Small intestine (tissue), 7 donors: ENCODE measurements around the gene NTPCR. TPM values are rescaled to one million over a fixed set of nuclear protein-coding genes. Genes with fewer than 3 reads are reported as not detected.

Experiments
- DNase-seq, 2 donors: peaks; one replicate each; pipeline versions ENCODE4 v3.0.0 to v3.0.0-alpha.2; 2013
- FAIRE-seq: peaks from 2 replicates; lab custom pipeline; 2012; peaks lifted over from hg19 to GRCh38; lab: Jason Lieb, UNC
- H3K27ac ChIP-seq, 3 donors: one replicate each; pipeline ENCODE4 v1.5.1; 2013; ENCODE audit warnings: low read length in 2 of 3, mild to moderate bottlenecking in 2 of 3, control low read depth in 1 of 3, inconsistent platforms in 1 of 3, low read depth in 1 of 3, moderate library complexity in 1 of 3
- H3K27me3 ChIP-seq, 3 donors: one replicate each; pipeline ENCODE4 v1.6.1; 2013; ENCODE audit warnings: low read length in 3 of 3, inconsistent platforms in 1 of 3; ENCODE audit not compliant: control insufficient read depth in 3 of 3, insufficient read depth in 3 of 3
- H3K36me3 ChIP-seq, 3 donors: one replicate each; pipeline ENCODE4 v1.6.1; 2013; ENCODE audit warnings: low read length in 3 of 3, inconsistent platforms in 1 of 3, low read depth in 1 of 3, mild to moderate bottlenecking in 1 of 3, moderate library complexity in 1 of 3; ENCODE audit not compliant: control insufficient read depth in 3 of 3, insufficient read depth in 2 of 3
- H3K4me1 ChIP-seq, 3 donors: one replicate each; pipeline ENCODE4 v1.6.1; 2013; ENCODE audit warnings: low read length in 2 of 3, inconsistent platforms in 1 of 3, low read depth in 1 of 3, mild to moderate bottlenecking in 1 of 3, moderate library complexity in 1 of 3; ENCODE audit not compliant: control insufficient read depth in 3 of 3, insufficient read depth in 2 of 3
- H3K4me3 ChIP-seq, 3 donors: one replicate each; pipeline ENCODE4 v1.5.1; 2013; ENCODE audit warnings: low read length in 3 of 3, control low read depth in 1 of 3, inconsistent platforms in 1 of 3, low read depth in 1 of 3, mild to moderate bottlenecking in 1 of 3, moderate library complexity in 1 of 3
- H3K9me3 ChIP-seq, 2 donors: one replicate each; pipeline ENCODE4 v1.6.1; 2013; ENCODE audit warnings: low read depth in 1 of 2, low read length in 1 of 2; ENCODE audit not compliant: control insufficient read depth in 2 of 2, insufficient read depth in 1 of 2
- WGBS, 3 donors: extraction: QIAGEN DNeasy Blood & Tissue Kit; methylation state at CpG; one replicate each; pipeline ENCODE4 v1.1.7; 2013; 5-methylcytosine and 5-hydroxymethylcytosine counted together
- polyA plus RNA-seq, 4 donors: library from polyadenylated mRNA; stranded (reverse) in 3 of 4; unstranded in 1 of 4; fragments of 200-250 nt in 3 of 4; fragments of 120-200 nt in 1 of 4; gene quantifications; one replicate each; pipeline versions ENCODE4 v1.2.1 to v1.2.3, GENCODE V29; 2013
- donor health status: healthy with polysubstance abuse.
- donor health status: control.
- donor health status: control.
- donor health status: Bipolar disorder and iron deficiency.
- donor health status: healthy.

Gene NTPCR
- polyA plus RNA-seq, 4 donors: 48.5 to 65.6 (median 58.1) TPM

DNA sequence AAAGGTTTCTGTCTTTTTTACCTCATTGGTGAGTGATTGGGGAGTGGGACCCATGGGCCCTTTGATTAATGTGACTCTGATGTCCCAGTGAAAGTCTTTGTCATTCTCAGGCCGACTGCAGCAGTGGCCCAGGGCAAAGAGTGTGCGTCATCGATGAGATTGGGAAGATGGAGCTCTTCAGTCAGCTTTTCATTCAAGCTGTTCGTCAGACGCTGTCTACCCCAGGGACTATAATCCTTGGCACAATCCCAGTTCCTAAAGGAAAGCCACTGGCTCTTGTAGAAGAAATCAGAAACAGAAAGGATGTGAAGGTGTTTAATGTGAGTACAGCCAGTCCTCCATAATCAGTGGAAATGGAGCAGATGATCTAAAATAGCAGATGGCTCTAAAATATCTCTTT is 19.4 kb downstream of the NTPCR start:
- no peak overlapping the region for H3K4me3 ChIP-seq
- peaks cover 12 to 45% (median 19%) of the 10 kb centered on the region in 3 donors for H3K36me3 ChIP-seq
- 84 to 96% (median 96%) methylated on average over 5 of the region's 5 CpGs for WGBS, 3 donors
- no peak for FAIRE-seq
- no peak for DNase-seq
- no peak overlapping the region for H3K27ac ChIP-seq
- peaks cover 0 to 4% (median 0%) of the 10 kb centered on the region in 3 donors for H3K4me1 ChIP-seq
- H3K9me3 ChIP-seq: peaks cover 0 to 14% of the 10 kb centered on the region in 2 donors
- H3K27me3 ChIP-seq: no peaks in the 10 kb centered on the region

DNA sequence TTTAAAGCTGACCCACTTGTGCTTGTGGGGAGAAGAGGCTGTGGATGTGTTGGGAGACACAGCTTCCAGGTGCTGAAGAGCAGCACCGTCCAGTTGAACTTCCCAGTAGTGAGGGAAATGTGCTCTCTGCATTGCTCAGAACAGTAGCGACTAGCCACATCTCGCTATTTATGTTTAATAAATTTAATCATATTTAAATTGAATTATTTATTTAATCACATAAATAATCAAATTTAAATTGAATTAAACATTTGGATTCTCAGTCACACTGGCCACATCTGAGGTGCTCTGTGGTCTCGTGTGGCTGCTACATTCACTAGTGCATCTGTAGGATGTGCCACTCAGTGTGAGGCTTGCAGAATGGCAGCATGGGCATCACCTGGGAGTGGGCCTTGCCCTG is 20.1 kb downstream of the NTPCR start:
- DNase-seq: no peak
- WGBS, 3 donors: 76 to 89% (median 87%) methylated on average over 4 of the region's 4 CpGs
- peaks cover 0 to 4% (median 0%) of the 10 kb centered on the region in 3 donors for H3K4me1 ChIP-seq
- peaks cover 12 to 41% (median 19%) of the 10 kb centered on the region in 3 donors for H3K36me3 ChIP-seq
- H3K4me3 ChIP-seq: no peak overlapping the region
- no peak for FAIRE-seq
- H3K27ac ChIP-seq: no peak overlapping the region
- no peaks in the 10 kb centered on the region for H3K27me3 ChIP-seq
- peaks cover 0 to 14% of the 10 kb centered on the region in 2 donors for H3K9me3 ChIP-seq

DNA sequence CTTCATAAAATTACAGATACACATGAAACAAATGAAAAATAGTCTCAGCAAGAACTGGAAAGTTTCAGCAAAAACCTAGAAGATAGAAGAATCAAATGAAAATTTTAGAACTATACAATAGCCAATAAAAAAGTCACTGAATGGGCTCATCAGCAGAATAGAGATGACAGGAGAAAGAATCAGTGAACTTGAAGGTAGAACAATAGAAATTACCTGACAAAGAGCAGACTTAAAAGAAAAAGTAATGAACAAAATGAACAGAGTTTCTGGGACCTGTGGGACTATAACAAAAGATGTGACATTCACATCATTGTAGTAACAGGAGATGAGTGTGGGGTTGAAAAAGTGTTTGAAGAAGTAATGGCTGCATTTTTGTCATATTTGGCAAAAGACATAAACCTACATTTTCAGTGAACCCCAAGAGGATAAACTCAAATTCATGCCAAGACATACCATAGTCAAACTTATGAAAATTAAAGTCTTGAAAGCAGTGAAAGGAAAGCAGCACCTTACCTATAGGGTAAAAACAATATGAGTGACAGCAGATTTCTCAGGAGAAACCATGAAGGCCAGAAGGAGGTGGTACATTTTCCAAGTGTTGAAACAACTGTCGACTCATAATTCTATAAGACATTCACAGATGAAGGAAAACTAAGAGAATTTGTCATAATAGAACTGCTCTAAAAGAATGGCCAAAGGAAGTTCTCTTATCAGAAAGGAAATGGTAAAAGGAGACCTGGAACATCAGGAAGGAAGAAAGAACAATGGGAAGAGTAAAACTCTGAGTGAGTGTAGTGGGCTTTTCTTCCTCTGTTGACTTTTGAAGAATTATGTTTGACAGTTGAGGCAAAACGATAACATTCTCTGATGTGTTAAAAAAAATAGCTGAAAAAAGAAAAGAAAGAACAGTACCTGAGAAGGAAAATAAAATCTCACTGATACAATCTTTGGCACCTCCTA is 23.5 kb downstream of the NTPCR start:
- Histone ChIP-seq H3K36me3 (peaks cover 12 to 47% (median 24%) of the 10 kb centered on the region in 3 donors), H3K4me1 (peaks cover 0 to 4% (median 0%) of the 10 kb centered on the region in 3 donors), H3K27me3 (no peaks in the 10 kb centered on the region), H3K9me3 (peaks cover 0 to 14% of the 10 kb centered on the region in 2 donors), H3K4me3 (no peak overlapping the region), H3K27ac (no peak overlapping the region)
- FAIRE-seq (no peak), DNase-seq (no peak)
- WGBS, 3 donors: 83 to 96% (median 91%) methylated on average over 2 of the region's 2 CpGs

DNA sequence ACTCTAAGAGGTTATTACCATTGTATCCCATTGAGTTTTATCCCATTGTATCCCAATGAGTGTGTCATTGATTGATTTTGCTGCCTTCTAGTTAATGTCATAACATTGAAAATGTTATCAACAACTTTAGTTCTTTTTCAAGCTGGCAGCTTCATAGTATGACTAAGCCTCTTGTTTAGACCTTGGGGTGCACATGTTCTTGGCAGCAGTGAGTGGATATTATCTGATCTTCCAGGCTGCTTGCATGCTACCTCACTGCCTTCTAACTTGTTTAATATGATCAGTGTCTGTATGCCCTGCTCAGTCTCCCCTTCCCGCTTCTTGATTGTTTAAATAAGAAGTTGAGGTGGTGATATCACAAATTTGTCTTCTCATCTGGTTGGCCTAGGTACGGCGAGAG is 24.6 kb downstream of the NTPCR start:
- peaks cover 0 to 4% (median 0%) of the 10 kb centered on the region in 3 donors for H3K4me1 ChIP-seq
- no peaks in the 10 kb centered on the region for H3K27me3 ChIP-seq
- no peak overlapping the region for H3K4me3 ChIP-seq
- peak overlapping the region in 1 of 3 donors; percentile 55 for H3K27ac ChIP-seq
- peaks cover 0 to 14% of the 10 kb centered on the region in 2 donors for H3K9me3 ChIP-seq
- FAIRE-seq (no peak), DNase-seq (peak in 1 of 2 donors; percentile 12)
- H3K36me3 ChIP-seq: peaks cover 12 to 49% (median 24%) of the 10 kb centered on the region in 3 donors
- WGBS, 3 donors: 91 to 97% (median 96%) methylated on average over 3 of the region's 3 CpGs

DNA sequence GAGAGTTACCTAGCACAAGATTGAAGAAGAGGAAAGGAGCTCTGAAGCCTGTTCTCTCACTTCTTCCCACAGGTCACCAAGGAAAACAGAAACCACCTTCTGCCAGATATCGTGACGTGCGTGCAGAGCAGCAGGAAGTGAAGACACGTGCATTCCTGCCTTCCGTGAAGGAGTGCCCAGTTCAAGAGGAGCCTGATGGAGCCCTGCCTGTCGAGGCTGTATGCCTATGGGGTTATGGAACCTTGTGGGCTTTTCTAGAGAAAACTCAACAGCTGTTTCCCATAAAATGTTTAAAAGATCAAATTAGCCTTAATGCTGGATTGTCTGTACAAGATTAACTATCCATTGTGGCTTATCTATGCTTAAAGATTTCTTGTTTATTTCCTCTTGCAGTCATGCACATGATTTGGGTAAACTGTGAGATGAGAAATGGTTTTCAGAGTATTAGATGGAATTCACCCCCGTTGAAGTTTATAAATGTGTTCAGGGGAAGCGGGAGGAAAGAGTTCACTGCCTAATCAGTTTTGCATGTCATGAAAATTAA is 27.8 kb downstream of the NTPCR start:
- Histone ChIP-seq H3K27ac (no peak overlapping the region), H3K9me3 (peaks cover 0 to 2% of the 10 kb centered on the region in 2 donors), H3K36me3 (peaks cover 0 to 31% (median 8%) of the 10 kb centered on the region in 3 donors), H3K27me3 (no peaks in the 10 kb centered on the region), H3K4me1 (peaks cover 0 to 4% (median 0%) of the 10 kb centered on the region in 3 donors), H3K4me3 (no peak overlapping the region)
- DNase-seq: no peak
- no peak for FAIRE-seq
- WGBS, 3 donors: 63 to 87% (median 76%) methylated on average over 8 of the region's 8 CpGs

DNA sequence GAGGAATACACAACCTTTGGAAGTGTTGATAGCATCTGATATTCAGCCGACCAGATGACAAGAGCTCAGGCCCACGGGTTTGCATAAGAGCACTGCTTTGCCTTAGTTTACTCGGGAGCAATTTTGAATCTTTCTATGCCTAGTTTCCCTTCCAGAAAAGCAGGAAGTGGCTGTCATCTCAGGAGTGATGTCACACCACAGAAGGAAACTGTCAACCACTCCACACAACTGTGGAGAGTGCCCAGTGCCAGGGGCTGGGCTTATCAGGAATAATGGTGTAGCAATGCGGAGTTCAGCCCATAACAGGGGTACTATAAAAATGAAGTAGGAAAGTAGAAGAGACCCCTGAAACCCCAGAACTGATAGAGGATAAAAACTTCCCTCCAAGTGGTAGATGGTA is 28.4 kb downstream of the NTPCR start:
- Histone ChIP-seq H3K4me1 (peaks cover 0 to 4% (median 0%) of the 10 kb centered on the region in 3 donors), H3K27me3 (no peaks in the 10 kb centered on the region), H3K36me3 (peaks cover 0 to 31% (median 8%) of the 10 kb centered on the region in 3 donors), H3K9me3 (peaks cover 0 to 2% of the 10 kb centered on the region in 2 donors), H3K4me3 (no peak overlapping the region), H3K27ac (no peak overlapping the region)
- 69 to 92% (median 82%) methylated on average over 4 of the region's 4 CpGs for WGBS, 3 donors
- FAIRE-seq (no peak), DNase-seq (no peak)

DNA sequence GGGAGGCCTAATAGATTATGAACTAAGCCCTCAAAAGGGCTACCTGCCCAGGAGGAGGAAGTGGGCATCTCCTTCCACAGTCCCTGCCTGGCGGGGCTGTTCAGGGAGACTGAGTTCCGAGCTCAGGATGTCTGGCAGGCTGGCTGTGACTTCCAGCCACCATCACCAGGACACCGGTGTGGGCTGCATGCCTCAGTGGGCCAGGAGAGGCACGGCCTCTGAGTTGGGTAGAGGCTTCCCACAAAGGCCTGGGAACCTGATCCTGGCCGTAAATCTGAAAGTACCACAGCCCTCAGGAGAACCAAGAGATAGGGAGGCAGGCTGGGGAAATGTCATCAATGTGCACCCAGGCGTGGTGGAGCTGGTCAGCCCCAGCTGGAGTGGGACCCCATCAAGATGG is 29.1 kb downstream of the NTPCR start:
- Histone ChIP-seq H3K9me3 (peaks cover 0 to 2% of the 10 kb centered on the region in 2 donors), H3K27ac (no peak overlapping the region), H3K27me3 (no peaks in the 10 kb centered on the region), H3K4me1 (peaks cover 0 to 4% (median 0%) of the 10 kb centered on the region in 3 donors), H3K4me3 (no peak overlapping the region), H3K36me3 (peaks cover 0 to 35% (median 8%) of the 10 kb centered on the region in 3 donors)
- FAIRE-seq: no peak
- WGBS, 3 donors: 95 to 99% (median 96%) methylated on average over 6 of the region's 6 CpGs
- DNase-seq: no peak

DNA sequence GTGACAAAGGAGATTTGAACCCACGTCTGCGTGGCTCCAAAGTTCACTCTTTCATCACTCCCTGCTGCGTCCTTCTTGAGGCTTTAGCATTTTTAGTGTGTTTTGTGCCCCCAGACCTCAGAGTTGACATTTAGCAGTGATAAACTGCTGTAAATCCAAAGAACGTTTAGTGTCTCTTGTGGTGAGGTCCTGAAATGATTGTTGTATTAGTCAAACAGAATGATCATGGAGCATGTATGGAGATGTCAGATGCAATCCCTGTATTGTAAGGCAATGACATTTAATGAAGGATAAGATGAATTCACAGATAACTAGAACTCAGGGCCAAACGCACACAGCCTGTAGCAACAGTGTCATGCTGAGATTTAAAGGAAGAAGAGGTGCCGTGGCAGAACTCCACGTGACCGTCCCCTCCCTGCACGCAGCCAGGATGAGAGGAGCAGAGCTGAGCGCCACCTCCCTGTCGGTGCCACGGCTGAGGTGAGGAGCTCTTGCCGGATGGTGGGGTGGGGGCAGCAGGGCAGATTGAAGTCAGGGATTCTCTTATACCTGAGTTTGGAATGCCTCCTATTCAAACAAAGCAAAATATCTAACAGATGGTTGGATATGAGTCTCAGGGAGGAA is 30.1 kb downstream of the NTPCR start:
- WGBS, 3 donors: 79 to 83% (median 81%) methylated on average over 13 of the region's 13 CpGs
- Histone ChIP-seq H3K9me3 (no peaks in the 10 kb centered on the region), H3K4me3 (no peak overlapping the region), H3K4me1 (peaks cover 0 to 7% (median 0%) of the 10 kb centered on the region in 3 donors), H3K36me3 (peaks cover 0 to 35% (median 8%) of the 10 kb centered on the region in 3 donors), H3K27ac (no peak overlapping the region), H3K27me3 (no peaks in the 10 kb centered on the region)
- no peak for DNase-seq
- no peak for FAIRE-seq
